ENCODE data around the gene ANKRD66. TPM values are rescaled to one million over a fixed set of nuclear protein-coding genes. Genes with fewer than 3 reads are reported as not detected.
"Not testable (repeated sequence)": the region's sequence is repeated elsewhere in the genome, so short reads cannot be mapped to it uniquely, and the experiment has no call there.

The ANKRD66 gene
- total RNA-seq, 1 donor from 2014 or later, result not detected

DNA sequence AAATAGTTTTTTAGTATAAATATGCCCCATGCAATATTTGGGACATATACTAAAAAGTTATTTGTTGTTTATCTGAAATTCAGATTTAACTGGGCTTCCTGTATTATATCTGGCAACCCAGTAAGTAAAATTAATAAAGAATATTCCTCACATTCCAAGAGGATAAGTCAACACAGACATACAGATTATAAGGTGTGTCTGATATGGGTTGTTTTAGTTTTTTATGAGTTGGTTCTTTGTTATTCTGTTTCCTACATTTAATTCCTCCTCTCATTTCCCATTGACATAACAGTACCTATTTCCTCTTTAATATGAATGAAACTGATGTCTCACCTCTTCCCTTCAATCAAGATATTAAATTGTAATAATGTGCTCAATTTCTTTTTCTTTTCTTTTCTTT, 9.8 kb upstream of the ANKRD66 start:
- intact Hi-C loops (cut with micrococcal nuclease), result no loop called here
- Mint-ChIP-seq H3K9me3 (no peaks in the 10 kb centered on the region), H3K4me1 (ENCODE audit: low read depth) (no peaks in the 10 kb centered on the region), H3K27ac (no peak overlapping the region), H3K4me3 (no peak overlapping the region), H3K36me3 (ENCODE audit: low read depth) (no peaks in the 10 kb centered on the region), H3K27me3 (ENCODE audit: insufficient read depth) (peaks cover 28% of the 10 kb centered on the region)
- DNase-seq (ENCODE audit: low spot score), result no peak

DNA sequence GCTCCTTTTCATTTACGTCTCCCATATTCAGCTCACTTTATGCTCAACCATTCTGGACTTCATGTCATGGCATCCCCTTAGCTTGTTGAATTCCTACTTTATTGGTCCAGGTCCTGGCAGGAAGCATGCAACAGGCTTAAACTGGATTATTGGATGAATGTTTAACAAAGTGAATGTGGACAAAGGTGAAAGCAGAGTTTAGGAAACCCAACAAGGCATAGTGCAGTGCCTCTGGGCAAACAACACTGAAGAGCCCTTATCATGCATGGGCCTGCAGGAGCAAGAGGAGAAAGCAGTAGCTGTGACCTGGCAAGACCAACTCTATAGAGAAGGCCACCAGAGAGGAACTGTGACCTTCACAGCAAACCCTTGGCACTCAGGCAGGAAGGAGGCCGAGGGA, 5.3 kb upstream of the ANKRD66 start:
- Mint-ChIP-seq H3K36me3 (ENCODE audit: low read depth) (no peaks in the 10 kb centered on the region), H3K27ac (no peak overlapping the region), H3K27me3 (ENCODE audit: insufficient read depth) (peaks cover 9% of the 10 kb centered on the region), H3K9me3 (no peaks in the 10 kb centered on the region), H3K4me1 (ENCODE audit: low read depth) (no peaks in the 10 kb centered on the region), H3K4me3 (no peak overlapping the region)
- no peak for DNase-seq (ENCODE audit: low spot score)
- intact Hi-C loops (cut with micrococcal nuclease), result no loop called here

DNA sequence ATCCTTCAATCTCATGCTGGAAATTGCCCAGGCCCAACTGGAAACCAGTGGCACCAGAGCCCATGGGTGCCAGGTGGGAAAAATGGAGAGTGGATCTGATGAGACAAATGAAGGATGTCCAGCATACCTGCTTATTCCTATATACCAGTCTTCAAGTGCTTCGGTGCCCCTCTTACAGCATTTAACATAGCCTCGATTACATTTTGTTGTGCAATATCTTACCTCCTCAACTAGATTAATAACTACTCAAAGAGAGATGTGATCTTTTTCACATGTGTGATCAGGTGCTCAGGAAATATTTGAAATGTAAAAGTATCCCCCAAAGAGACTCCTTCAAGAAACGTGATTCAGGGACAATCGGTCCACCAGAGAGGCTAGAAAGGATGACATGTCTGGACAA, 4.8 kb upstream of the ANKRD66 start:
- no peak overlapping the region for H3K4me3 Mint-ChIP-seq
- no peak for DNase-seq (ENCODE audit: low spot score)
- H3K4me1 Mint-ChIP-seq (ENCODE audit: low read depth), result no peaks in the 10 kb centered on the region
- H3K27me3 Mint-ChIP-seq (ENCODE audit: insufficient read depth), result peaks cover 7% of the 10 kb centered on the region
- intact Hi-C loops (cut with micrococcal nuclease), result no loop called here
- H3K27ac Mint-ChIP-seq, result no peak overlapping the region
- no peaks in the 10 kb centered on the region for H3K9me3 Mint-ChIP-seq
- no peaks in the 10 kb centered on the region for H3K36me3 Mint-ChIP-seq (ENCODE audit: low read depth)

DNA sequence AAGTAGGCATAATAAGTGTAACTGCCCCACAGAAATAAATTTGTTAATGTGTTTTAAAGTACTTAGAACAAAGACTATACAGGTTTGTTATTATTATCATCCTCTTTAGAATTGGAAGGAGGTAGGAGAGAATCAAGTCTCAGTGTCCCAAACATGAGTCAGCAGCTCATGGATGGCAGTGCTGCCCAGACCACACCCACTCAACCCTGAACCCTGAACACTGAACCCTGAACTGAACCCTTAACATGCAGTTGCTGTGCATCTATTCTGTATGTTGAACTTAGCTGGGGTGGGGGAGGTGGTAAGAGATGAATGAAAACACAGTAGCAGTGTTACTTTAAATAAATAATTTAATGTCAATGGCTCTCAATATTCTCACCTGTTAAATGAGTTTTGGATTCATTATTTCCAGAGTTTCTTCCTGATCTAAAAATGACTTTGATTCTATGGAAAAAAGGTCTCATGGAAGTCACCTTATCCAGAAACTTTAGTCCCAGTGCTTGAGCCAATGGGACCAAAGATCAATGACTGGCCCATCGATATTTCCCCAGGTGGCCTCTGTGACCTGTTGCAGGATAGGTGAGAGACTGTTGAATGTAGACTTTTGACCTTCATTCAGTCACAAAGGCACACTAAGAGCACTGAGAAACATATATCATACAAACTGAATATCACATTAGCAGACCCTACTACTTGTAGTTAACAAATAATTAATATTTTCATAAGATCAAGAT, 3.1 kb upstream of the ANKRD66 start:
- intact Hi-C loops (cut with micrococcal nuclease), result no loop called here

DNA sequence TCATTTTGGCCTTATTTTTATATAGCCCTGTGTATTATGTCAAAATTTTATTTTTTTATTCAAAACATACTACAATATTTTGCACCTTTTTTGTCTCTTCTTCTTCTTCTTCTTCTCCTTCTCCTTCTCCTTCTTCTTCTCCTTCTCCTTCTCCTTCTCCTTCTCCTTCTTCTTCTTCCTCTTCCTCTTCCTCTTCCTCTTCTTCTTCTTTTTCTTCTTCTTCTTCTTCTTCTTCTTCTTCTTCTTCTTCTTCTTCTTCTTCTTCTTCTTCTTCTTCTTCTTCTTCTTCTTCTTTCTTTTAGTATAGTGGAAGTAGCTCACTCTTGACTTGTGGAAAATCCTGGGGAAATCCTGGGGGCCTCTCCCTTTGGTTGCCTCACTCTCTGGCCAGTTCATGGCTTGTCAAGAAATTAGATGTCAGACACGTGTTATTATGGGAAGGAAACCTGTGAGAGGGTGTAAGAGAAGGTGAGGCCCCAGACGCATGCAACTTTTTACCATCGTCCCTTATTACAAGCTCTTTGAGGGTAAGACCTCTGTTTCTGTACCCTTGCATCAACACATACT, 2.5 kb upstream of the ANKRD66 start:
- H3K36me3 Mint-ChIP-seq (ENCODE audit: low read depth); H3K9me3 Mint-ChIP-seq; H3K4me3 Mint-ChIP-seq; H3K27me3 Mint-ChIP-seq (ENCODE audit: insufficient read depth); intact Hi-C loops (cut with micrococcal nuclease); H3K27ac Mint-ChIP-seq; H3K4me1 Mint-ChIP-seq (ENCODE audit: low read depth); DNase-seq (ENCODE audit: low spot score): not testable (repeated sequence)

More for the DNA sequence above, 3.1 kb upstream of the ANKRD66 start:
- H3K27ac Mint-ChIP-seq, result no peak overlapping the region
- DNase-seq (ENCODE audit: low spot score), result no peak
- no peaks in the 10 kb centered on the region for H3K9me3 Mint-ChIP-seq
- H3K4me3 Mint-ChIP-seq, result no peak overlapping the region
- no peaks in the 10 kb centered on the region for H3K4me1 Mint-ChIP-seq (ENCODE audit: low read depth)
- no peaks in the 10 kb centered on the region for H3K36me3 Mint-ChIP-seq (ENCODE audit: low read depth)
- H3K27me3 Mint-ChIP-seq (ENCODE audit: insufficient read depth), result no peaks in the 10 kb centered on the region

DNA sequence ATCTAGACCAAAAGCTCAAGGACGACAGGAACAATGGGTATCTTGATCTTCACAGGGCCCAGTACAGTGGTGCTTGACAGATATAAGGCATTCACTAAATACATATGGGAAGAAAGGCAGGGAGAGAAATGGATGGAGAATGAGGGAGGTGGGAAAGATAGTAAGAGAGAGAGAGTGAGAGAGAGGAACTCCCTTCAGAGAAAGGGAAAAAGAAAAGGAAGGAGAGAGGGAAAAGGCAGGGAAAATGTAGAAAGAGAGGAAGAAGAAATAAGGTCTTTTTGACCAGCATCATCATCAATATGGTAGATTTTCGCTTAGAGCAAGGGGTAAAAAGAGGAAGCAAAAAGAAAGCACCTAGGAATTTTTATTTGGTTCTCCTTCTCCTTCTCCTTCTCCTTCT, 760 bp upstream of the ANKRD66 start:
- H3K9me3 Mint-ChIP-seq, result no peaks in the 10 kb centered on the region
- no peaks in the 10 kb centered on the region for H3K36me3 Mint-ChIP-seq (ENCODE audit: low read depth)
- H3K4me3 Mint-ChIP-seq, result no peak overlapping the region

DNA sequence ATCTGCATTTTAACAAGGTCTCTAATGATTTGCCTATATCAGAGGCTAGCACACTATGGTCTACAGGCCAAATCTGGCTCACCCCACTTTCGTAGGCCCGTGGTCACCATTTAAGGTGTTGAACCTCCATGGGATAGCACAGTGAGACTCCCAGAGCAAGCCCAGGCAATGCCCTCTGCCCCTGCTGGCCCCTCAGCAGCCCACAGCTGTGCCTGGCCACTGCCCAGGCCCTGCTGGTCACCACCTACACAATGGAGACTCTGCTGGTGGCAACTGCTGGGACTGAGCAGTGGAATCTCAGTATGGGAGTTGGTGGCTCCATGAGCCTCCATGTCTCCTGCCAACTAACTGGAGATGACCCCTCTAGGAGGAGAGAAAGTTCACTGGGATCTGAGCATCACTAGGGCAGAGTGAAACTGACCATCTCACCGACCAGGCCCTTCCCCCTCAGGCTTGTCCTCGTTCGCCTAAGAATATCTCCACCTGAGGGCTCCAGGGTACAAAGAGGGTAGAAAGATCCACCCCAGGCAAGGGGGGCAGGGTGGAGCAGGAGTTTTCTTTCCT, 2.3 kb downstream of the ANKRD66 start:
- Mint-ChIP-seq H3K27me3 (ENCODE audit: insufficient read depth) (peaks cover 2% of the 10 kb centered on the region), H3K27ac (no peak overlapping the region), H3K36me3 (ENCODE audit: low read depth) (no peaks in the 10 kb centered on the region), H3K9me3 (no peaks in the 10 kb centered on the region), H3K4me1 (ENCODE audit: low read depth) (no peaks in the 10 kb centered on the region), H3K4me3 (no peak overlapping the region)
- DNase-seq (ENCODE audit: low spot score), result no peak
- intact Hi-C loops (cut with micrococcal nuclease), result no loop called here

More for the DNA sequence above, 760 bp upstream of the ANKRD66 start:
- no peak overlapping the region for H3K27ac Mint-ChIP-seq
- intact Hi-C loops (cut with micrococcal nuclease), result no loop called here
- no peak for DNase-seq (ENCODE audit: low spot score)
- H3K27me3 Mint-ChIP-seq (ENCODE audit: insufficient read depth), result peaks cover 2% of the 10 kb centered on the region
- no peaks in the 10 kb centered on the region for H3K4me1 Mint-ChIP-seq (ENCODE audit: low read depth)

DNA sequence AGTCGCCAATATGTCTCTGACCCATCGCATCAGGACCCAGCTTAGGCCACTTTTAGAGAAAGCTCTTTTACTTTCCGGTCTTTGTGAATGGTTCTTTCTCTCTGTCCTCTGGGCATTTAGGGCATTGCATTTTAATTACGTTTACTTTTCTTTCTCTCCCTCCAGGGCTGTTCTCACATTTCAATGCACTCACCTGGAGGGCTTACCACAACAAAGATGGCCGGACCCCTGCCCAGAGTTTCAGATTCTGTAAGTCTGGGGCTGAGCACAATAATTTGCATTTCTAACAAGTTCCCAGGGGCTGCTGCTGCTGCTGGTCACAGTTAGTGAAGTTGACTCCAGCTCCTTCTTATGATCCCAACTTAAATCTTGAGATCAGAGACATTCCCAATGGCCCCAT, 3.0 kb downstream of the ANKRD66 start:
- Mint-ChIP-seq H3K4me3 (no peak overlapping the region), H3K9me3 (no peaks in the 10 kb centered on the region), H3K27me3 (ENCODE audit: insufficient read depth) (peaks cover 2% of the 10 kb centered on the region), H3K27ac (no peak overlapping the region), H3K36me3 (ENCODE audit: low read depth) (no peaks in the 10 kb centered on the region), H3K4me1 (ENCODE audit: low read depth) (no peaks in the 10 kb centered on the region)
- no peak for DNase-seq (ENCODE audit: low spot score)
- intact Hi-C loops (cut with micrococcal nuclease), result no loop called here

DNA sequence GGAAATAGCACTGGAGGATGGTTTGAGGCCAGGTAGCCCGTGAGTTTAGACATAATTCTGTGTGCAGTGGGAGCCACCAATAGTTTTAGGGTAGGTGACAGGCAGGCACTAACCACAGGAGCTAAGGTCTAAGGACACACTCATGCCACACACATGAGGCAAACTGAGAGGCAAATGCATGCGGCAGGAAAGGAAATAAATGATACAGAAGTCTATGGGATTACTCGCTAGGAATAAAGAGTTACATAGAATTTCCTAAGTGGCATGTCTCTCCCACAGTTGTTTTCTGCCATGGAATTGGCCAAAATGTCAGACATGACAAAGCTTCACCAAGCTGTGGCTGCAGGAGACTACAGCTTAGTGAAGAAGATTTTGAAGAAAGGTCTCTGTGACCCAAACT, 4.9 kb downstream of the ANKRD66 start:
- intact Hi-C loops (cut with micrococcal nuclease), result no loop called here
- H3K27me3 Mint-ChIP-seq (ENCODE audit: insufficient read depth), result peaks cover 2% of the 10 kb centered on the region
- H3K4me1 Mint-ChIP-seq (ENCODE audit: low read depth), result no peaks in the 10 kb centered on the region
- no peaks in the 10 kb centered on the region for H3K36me3 Mint-ChIP-seq (ENCODE audit: low read depth)
- no peak overlapping the region for H3K27ac Mint-ChIP-seq
- DNase-seq (ENCODE audit: low spot score), result no peak
- no peaks in the 10 kb centered on the region for H3K9me3 Mint-ChIP-seq
- no peak overlapping the region for H3K4me3 Mint-ChIP-seq

DNA sequence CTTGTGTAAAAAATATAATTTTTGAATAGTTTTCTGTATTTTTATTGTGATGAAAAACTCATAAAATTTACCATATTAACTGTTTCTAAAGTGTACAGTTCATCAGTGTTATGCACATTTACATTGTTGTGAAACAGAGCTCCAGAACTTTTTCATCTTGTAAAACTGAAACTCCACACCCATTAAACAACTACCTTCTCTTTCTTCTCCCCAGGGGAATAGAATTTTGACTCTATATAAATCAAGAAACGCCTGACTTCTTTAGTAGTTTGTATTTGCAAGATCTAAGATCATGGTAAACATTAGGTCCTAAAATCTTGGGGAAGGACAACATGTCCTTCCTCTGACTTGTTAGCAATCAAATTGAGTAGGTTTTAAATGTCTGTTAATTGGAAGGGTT, 9.1 kb downstream of the ANKRD66 start:
- H3K27me3 Mint-ChIP-seq (ENCODE audit: insufficient read depth), result no peaks in the 10 kb centered on the region
- no peaks in the 10 kb centered on the region for H3K9me3 Mint-ChIP-seq
- H3K27ac Mint-ChIP-seq, result no peak overlapping the region
- no peak overlapping the region for H3K4me3 Mint-ChIP-seq
- DNase-seq (ENCODE audit: low spot score), result no peak
- H3K4me1 Mint-ChIP-seq (ENCODE audit: low read depth), result no peaks in the 10 kb centered on the region
- H3K36me3 Mint-ChIP-seq (ENCODE audit: low read depth), result no peaks in the 10 kb centered on the region
- intact Hi-C loops (cut with micrococcal nuclease), result no loop called here

DNA sequence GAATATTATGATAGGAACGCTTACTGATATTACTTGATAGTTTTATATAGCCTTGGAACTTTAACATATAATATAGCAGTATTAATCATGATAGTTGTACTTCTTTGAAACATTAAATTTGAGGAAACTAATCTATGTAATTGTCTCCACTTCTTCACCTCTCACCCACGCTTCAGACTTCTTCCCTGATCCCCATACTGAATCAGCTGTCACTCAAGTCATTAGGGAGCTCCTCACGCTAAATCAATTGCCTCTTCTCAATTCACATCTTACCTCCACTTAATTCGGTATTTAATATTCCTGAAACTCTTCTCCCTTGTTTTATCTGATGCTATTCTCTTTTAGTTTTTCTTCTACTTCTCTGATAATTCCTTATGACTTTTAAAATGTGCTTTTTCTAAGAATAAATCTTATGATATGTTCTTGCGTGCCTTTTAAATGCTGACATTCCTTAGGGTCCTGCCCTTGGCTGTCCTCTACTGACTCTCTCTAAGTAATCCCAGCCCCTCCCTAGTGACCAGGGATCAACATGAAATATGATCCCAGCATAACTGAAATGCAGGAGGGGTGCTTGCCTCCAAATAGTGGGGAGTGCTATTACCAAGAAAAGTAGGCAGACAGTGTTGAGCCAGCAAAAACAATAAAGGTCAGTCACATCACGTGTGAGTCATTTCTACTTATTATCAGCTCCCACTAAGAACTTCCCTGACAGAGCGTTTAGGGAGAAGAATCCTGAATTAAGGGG, 9.9 kb downstream of the ANKRD66 start:
- Mint-ChIP-seq H3K4me1 (ENCODE audit: low read depth) (no peaks in the 10 kb centered on the region), H3K27me3 (ENCODE audit: insufficient read depth) (no peaks in the 10 kb centered on the region), H3K9me3 (no peaks in the 10 kb centered on the region), H3K4me3 (no peak overlapping the region), H3K36me3 (ENCODE audit: low read depth) (no peaks in the 10 kb centered on the region), H3K27ac (no peak overlapping the region)
- intact Hi-C loops (cut with micrococcal nuclease), result no loop called here
- DNase-seq (ENCODE audit: low spot score), result no peak

DNA sequence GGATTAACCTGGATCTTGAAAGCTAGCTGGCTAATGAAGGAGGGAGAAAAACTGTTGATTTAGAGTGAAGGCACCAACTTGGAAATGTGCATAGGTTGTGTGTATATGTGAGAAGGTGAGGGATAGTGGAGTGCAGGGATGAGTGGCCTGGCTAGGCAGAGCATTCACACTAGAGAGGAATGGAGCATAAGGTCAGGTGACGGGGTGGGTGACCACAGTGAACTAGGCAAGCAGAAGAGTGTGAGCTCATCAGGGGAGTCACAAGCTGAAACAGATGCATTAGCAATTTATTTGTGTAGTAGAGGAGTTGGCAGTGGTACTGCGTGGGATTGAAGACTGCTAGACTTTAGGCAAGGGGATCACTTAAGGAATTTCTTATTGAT, 10.5 kb downstream of the ANKRD66 start:
- Mint-ChIP-seq H3K27ac (no peak overlapping the region), H3K36me3 (ENCODE audit: low read depth) (no peaks in the 10 kb centered on the region), H3K9me3 (no peaks in the 10 kb centered on the region), H3K4me3 (no peak overlapping the region), H3K27me3 (ENCODE audit: insufficient read depth) (no peaks in the 10 kb centered on the region), H3K4me1 (ENCODE audit: low read depth) (no peaks in the 10 kb centered on the region)
- intact Hi-C loops (cut with micrococcal nuclease), result no loop called here
- DNase-seq (ENCODE audit: low spot score), result no peak
